ENCODE measurements around the gene CCDC24.

The CCDC24 gene

DNA sequence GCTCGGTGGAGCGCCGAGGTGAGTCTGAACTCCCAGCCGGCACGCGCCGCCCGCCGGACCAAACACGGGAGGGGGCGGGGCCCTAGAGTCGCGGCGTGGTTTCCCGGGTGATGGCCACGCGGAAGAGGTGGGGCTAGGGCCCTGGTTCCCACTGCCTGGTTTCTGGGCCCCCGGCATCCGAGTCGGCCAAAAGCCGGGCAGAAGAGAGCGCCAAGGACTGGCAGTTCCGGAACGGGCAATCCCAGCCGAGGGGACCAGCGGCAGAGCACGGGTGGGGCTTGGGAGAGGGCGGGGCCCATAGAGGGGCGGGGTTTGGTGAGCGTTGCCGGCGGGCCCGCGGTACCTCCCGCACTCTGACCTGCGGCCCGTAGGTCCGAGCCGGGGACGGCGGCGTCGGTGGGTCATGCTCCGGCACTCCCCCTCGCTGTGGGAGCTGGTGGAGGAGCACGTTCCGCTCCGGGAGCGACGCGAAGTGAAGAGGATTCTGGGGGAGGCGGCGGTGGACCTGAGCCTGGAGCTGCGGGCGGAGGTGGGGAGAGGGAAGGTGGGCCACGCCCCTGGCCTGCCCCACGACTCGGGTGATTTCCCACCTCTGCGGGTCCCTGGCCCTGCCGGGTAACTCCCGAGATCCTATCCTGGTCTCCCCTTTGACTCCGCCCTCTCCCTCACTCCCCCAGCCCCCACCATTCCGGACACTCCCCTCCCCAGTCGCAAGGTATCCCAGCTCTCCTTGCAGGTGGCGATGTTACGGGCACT is at the start of gene CCDC24:
Gene CCDC24 (plus strand): TSS at position 124 of the 756 bp plus-strand sequence. CDS start 280 bp downstream, at position 404.
- in situ Hi-C loops (cut with HindIII; ENCODE audit: low sequenced_read_pairs): no loop called here
- DNase-seq (ENCODE audit: low read depth, low spot score): peak; percentile 77
- peak within 1 kb of the TSS; percentile 63 for H3K4me3 ChIP-seq (ENCODE audit: low read depth, low read length)
- TF ChIP-seq, protein P1, sequence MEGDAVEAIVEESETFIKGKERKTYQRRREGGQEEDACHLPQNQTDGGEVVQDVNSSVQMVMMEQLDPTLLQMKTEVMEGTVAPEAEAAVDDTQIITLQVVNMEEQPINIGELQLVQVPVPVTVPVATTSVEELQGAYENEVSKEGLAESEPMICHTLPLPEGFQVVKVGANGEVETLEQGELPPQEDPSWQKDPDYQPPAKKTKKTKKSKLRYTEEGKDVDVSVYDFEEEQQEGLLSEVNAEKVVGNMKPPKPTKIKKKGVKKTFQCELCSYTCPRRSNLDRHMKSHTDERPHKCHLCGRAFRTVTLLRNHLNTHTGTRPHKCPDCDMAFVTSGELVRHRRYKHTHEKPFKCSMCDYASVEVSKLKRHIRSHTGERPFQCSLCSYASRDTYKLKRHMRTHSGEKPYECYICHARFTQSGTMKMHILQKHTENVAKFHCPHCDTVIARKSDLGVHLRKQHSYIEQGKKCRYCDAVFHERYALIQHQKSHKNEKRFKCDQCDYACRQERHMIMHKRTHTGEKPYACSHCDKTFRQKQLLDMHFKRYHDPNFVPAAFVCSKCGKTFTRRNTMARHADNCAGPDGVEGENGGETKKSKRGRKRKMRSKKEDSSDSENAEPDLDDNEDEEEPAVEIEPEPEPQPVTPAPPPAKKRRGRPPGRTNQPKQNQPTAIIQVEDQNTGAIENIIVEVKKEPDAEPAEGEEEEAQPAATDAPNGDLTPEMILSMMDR (IDR thresholded peaks at IDR 0.05; ENCODE audit: low read depth, low read length): no peak

DNA sequence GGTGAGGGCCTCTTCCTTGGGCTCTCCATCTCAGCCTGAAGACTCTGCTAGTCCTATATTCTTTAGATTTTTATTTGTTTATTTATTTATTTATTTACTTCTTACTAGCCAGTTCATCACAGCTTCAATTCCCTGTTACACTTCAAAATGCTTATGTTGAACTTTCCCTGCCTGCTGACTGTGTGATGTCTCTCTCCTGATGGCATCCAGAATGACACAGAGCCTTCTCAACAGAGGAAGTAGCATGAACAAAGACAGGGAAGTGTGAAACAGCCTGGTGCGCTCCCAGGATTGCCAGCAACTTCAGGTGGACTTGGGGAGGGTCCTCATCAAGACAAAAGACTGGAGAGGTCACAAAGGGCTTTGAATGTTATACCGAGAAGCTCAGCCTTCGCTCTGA is 49.0 kb upstream of the CCDC24 start:
- in situ Hi-C loops (cut with HindIII; ENCODE audit: low sequenced_read_pairs): no loop called here
- H3K4me3 ChIP-seq (ENCODE audit: low read depth, low read length): no peak overlapping the region
- TF ChIP-seq, protein P1 (IDR thresholded peaks at IDR 0.05; ENCODE audit: low read depth, low read length): no peak
- no peak for DNase-seq (ENCODE audit: low read depth, low spot score)

DNA sequence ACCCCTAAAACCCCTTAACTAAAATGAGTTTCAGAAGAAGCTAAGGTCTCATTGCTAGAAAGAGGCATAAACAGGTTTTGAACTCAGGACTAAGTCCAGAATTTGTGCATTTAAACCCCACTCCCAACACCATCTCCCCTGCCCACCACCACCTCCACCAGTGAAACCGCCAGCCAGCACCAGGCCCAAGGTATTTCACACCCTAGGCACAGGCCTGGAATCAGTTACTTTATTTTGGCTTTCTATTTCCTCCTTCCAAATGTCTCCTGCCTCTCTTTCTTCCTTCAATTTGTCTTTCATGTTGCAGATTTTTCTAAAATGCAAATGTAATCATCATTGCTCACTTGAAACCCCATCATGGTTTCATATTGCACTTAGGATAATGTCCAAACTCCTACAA is 46.5 kb upstream of the CCDC24 start:
- DNase-seq (ENCODE audit: low read depth, low spot score): no peak
- in situ Hi-C loops (cut with HindIII; ENCODE audit: low sequenced_read_pairs): no loop called here
- H3K4me3 ChIP-seq (ENCODE audit: low read depth, low read length): no peak overlapping the region
- TF ChIP-seq, protein P1 (IDR thresholded peaks at IDR 0.05; ENCODE audit: low read depth, low read length): no peak

DNA sequence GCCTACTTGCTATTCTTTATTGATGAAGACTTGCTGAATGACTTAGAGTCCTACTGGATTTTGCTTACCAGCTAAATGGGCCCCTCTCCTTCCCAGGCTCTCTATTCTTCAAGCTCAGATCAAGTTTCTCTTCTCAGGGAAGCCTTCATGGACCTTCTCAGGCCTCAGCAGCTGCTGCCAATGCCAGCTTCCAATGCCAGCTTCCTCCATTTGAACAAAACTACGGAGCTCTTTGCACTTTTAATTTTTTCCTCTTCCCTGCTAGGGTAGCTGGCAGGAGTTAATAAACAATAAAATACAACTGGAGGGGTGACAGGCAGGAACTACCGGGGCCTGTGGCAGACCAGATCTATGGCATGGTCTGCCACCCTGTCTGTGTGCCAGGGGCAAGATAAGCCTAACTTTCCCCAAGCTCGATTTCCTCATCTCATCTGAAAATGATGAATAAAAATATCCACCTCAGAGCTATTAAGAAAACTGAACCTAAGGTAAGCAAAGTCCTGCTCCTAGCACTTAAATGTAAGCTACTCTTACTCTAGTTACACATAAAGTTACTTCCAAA is 45.6 kb upstream of the CCDC24 start:
- TF ChIP-seq, protein P1 (IDR thresholded peaks at IDR 0.05; ENCODE audit: low read depth, low read length): no peak
- in situ Hi-C loops (cut with HindIII; ENCODE audit: low sequenced_read_pairs): no loop called here
- no peak for DNase-seq (ENCODE audit: low read depth, low spot score)
- peak overlapping the region; percentile 71 for H3K4me3 ChIP-seq (ENCODE audit: low read depth, low read length)

DNA sequence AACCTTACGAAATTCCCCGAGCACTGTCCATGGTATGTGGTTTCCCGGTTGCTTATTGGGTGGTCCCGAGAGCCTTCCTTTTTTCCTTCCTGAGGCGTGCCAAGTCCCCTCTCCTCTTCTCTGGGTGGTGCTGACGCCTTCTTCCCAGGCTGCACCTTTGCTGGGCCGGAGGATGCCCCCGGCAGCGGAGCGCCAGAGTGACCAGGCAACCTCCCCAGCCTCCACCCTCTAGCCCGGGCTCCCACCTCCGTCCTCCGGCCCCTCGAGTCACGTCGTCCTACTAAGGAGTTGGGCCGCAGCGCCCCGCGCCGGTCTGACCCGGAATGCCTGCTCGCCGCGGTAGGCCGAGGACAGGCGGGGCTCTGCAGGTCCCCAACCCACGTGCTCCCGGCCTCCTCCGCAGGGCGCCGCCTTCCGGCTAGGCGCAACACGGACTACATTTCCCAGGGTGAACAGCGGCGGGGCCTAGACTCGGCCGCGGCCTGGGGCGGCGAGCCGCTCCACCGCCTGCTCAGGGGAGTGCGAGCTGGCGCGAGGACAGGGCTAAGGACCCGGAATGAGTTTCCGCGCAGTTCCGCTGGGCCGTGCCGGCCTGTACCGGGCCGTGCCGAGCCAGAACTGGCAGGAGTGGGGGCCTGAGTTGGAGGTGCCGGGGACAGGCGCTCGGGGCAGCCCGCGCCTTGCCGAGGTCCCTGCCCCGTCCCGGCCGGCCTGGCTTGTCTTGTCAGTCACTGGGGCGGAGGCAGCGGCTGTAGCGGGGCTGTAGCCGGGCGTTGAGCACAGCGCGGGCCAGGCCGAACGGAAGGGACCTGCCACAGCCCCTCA is 45.0 kb upstream of the CCDC24 start, which contains the start of gene IPO13:
Gene IPO13 (plus strand): TSS at position 715 of the 825 bp plus-strand sequence. CDS start 651 bp downstream, outside the sequence.
- TF ChIP-seq, protein P1 (IDR thresholded peaks at IDR 0.05; ENCODE audit: low read depth, low read length): peak; percentile 59
- DNase-seq (ENCODE audit: low read depth, low spot score): peak; percentile 96
- peak within 1 kb of the TSS; percentile 71 for H3K4me3 ChIP-seq (ENCODE audit: low read depth, low read length)
- in situ Hi-C loops (cut with HindIII; ENCODE audit: low sequenced_read_pairs): no loop called here

DNA sequence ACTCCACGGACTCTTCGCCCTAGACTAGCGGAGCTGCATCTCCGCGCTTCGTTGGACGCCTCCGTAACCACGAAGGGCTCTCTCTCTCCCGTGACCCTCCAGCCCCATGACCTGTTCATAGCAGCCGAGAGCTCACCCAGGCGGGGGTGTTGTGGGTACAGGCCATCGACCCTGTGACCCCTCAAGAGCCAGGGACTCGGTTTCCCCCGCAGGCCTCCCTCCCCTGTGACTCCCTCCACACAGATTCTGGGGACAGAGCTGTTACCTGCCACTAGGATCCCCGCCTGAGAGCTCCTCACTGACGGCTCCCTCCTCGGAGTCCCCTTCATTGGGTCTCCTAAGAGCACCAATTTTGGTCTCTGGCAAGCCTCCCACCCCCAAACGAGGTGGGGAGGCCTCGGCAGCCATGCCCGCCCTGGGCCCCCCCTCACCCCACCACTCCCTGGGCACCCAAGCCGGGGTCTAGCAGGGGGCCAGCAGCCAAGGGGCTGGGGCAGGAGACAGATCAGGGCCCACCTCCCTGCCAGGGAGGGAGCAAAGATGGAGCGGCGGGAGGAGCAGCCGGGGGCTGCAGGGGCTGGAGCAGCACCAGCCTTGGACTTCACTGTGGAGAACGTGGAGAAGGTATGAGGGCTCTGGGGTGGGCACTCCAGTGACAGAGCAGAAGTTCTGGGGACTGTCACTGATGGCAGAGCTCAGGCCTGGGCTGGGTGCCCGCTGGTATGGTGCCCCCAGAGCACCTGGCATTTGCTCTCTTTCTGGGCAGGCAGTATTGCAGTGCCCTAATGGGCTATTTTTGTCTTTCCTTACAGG is 44.1 kb upstream of the CCDC24 start:
- no peak for DNase-seq (ENCODE audit: low read depth, low spot score)
- TF ChIP-seq, protein P1 (IDR thresholded peaks at IDR 0.05; ENCODE audit: low read depth, low read length): no peak
- H3K4me3 ChIP-seq (ENCODE audit: low read depth, low read length): peak overlapping the region; percentile 71
- in situ Hi-C loops (cut with HindIII; ENCODE audit: low sequenced_read_pairs): no loop called here
